Measurements from ENCODE around the gene NEDD4L.

- TF ChIP-seq, protein P1, sequence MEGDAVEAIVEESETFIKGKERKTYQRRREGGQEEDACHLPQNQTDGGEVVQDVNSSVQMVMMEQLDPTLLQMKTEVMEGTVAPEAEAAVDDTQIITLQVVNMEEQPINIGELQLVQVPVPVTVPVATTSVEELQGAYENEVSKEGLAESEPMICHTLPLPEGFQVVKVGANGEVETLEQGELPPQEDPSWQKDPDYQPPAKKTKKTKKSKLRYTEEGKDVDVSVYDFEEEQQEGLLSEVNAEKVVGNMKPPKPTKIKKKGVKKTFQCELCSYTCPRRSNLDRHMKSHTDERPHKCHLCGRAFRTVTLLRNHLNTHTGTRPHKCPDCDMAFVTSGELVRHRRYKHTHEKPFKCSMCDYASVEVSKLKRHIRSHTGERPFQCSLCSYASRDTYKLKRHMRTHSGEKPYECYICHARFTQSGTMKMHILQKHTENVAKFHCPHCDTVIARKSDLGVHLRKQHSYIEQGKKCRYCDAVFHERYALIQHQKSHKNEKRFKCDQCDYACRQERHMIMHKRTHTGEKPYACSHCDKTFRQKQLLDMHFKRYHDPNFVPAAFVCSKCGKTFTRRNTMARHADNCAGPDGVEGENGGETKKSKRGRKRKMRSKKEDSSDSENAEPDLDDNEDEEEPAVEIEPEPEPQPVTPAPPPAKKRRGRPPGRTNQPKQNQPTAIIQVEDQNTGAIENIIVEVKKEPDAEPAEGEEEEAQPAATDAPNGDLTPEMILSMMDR (optimal IDR thresholded peaks at IDR 0.05 in 1 of 3, IDR thresholded peaks at IDR 0.05 in 1 of 3, conservative IDR thresholded peaks at IDR 0.05 in 1 of 3; ENCODE audit: extremely low read depth in 1 of 3, insufficient read depth in 2 of 3, low read length in 3 of 3): no peak
- no peak for TF ChIP-seq EZH2 (IDR thresholded peaks at IDR 0.05; ENCODE audit: low read length)
Measured at GRCh38 chr18:58350526-58350925, 306.5 kb downstream of the NEDD4L start.

All from keratinocyte (primary cell).